CD14-positive monocyte (primary cell): ENCODE data around the gene ZNF525. TPM values are rescaled to one million over a fixed set of nuclear protein-coding genes. Genes with fewer than 3 reads are reported as not detected.

Source experiments
- DNase-seq, 3 donors: peaks; one replicate each; pipeline ENCODE4 v3.0.0-alpha.2; 2011 to 2022
- H2AFZ ChIP-seq: 2 replicates; pipeline ENCODE4 v1.6.0; 2012; ENCODE audit warnings: mild to moderate bottlenecking, low read depth, low read length, inconsistent platforms; ENCODE audit not compliant: insufficient read depth, poor library complexity, severe bottlenecking
- H3K27ac ChIP-seq, 2 donors: 1 replicate in 1 of 2; 2 replicates in 1 of 2; pipeline ENCODE4 v1.5.1; 2012 to 2013; ENCODE audit warnings: low read length in 2 of 2, control low read depth in 1 of 2, inconsistent platforms in 1 of 2, low read depth in 1 of 2, mild to moderate bottlenecking in 1 of 2
- H3K27me3 ChIP-seq, 2 donors: one replicate each; pipeline versions ENCODE4 v1.6.0 to v1.6.1; 2011 to 2013; ENCODE audit warnings: low read length in 2 of 2; ENCODE audit not compliant: control insufficient read depth in 2 of 2, insufficient read depth in 2 of 2
- H3K36me3 ChIP-seq, 2 donors: replicated peaks in 1 of 2; 1 replicate in 1 of 2; 2 replicates in 1 of 2; pipeline versions ENCODE4 v1.5.1 to v1.6.1; 2012 to 2013; ENCODE audit warnings: low read length in 2 of 2, control low read depth in 1 of 2, inconsistent platforms in 1 of 2, mild to moderate bottlenecking in 1 of 2; ENCODE audit not compliant: insufficient read depth in 2 of 2, control insufficient read depth in 1 of 2
- H3K4me1 ChIP-seq, 2 donors: 1 replicate in 1 of 2; 2 replicates in 1 of 2; pipeline versions ENCODE4 v1.5.1 to v1.6.1; 2012 to 2013; ENCODE audit warnings: low read length in 2 of 2, control low read depth in 1 of 2, inconsistent platforms in 1 of 2, mild to moderate bottlenecking in 1 of 2, moderate library complexity in 1 of 2; ENCODE audit not compliant: insufficient read depth in 2 of 2, control insufficient read depth in 1 of 2
- H3K4me2 ChIP-seq: replicated peaks from 2 replicates; pipeline ENCODE3; 2012; ENCODE audit warnings: low read length, moderate library complexity, mild to moderate bottlenecking; ENCODE audit not compliant: poor library complexity, severe bottlenecking; ENCODE audit errors: extremely low read depth
- H3K4me3 ChIP-seq, 3 experiments: fragments of 200-600 bp in 1 of 3; sonication (generic) in 1 of 3; replicated peaks in 1 of 3; 1 replicate in 2 of 3; 2 replicates in 1 of 3; pipeline ENCODE4 v1.5.1; 2011 to 2013; ENCODE audit warnings: low read length in 3 of 3, mild to moderate bottlenecking in 3 of 3, control low read depth in 2 of 3, low read depth in 2 of 3, inconsistent platforms in 1 of 3, moderate library complexity in 1 of 3
- H3K79me2 ChIP-seq: 2 replicates; pipeline ENCODE4 v1.6.0; 2012; ENCODE audit warnings: mild to moderate bottlenecking, control low read depth, inconsistent platforms, low read length, moderate library complexity; ENCODE audit not compliant: insufficient read depth
- H3K9ac ChIP-seq: 2 replicates; pipeline ENCODE4 v1.6.0; 2017; ENCODE audit warnings: low read length, mild to moderate bottlenecking; ENCODE audit not compliant: insufficient read depth, poor library complexity, severe bottlenecking
- H3K9me3 ChIP-seq, 2 donors: replicated peaks in 1 of 2; 1 replicate in 1 of 2; 2 replicates in 1 of 2; pipeline versions ENCODE4 v1.5.1 to v1.6.1; 2012 to 2013; ENCODE audit warnings: low read length in 2 of 2, control low read depth in 1 of 2; ENCODE audit not compliant: control insufficient read depth in 1 of 2, insufficient read depth in 1 of 2
- H4K20me1 ChIP-seq: 2 replicates; pipeline ENCODE4 v1.6.0; 2012; ENCODE audit warnings: mild to moderate bottlenecking, low read length, control low read depth, moderate library complexity; ENCODE audit not compliant: insufficient read depth
- H3K27ac Mint-ChIP-seq, 7 donors: one replicate each; pipeline ENCODE4 v1.8.0; 2020; ENCODE audit warnings: mild to moderate bottlenecking in 7 of 7, mixed read lengths in 7 of 7, moderate library complexity in 6 of 7, inconsistent platforms in 2 of 7
- H3K27me3 Mint-ChIP-seq, 3 donors: one replicate each; pipeline ENCODE4 v1.8.0; 2021 to 2022; ENCODE audit warnings: low read depth in 3 of 3, mild to moderate bottlenecking in 3 of 3, mixed read lengths in 3 of 3, moderate library complexity in 3 of 3, inconsistent platforms in 1 of 3
- H3K36me3 Mint-ChIP-seq, 2 donors: one replicate each; pipeline ENCODE4 v1.8.0; 2020; ENCODE audit warnings: mixed read lengths in 2 of 2, inconsistent platforms in 1 of 2, mild to moderate bottlenecking in 1 of 2
- H3K4me1 Mint-ChIP-seq: one replicate; pipeline ENCODE4 v1.8.0; 2020; ENCODE audit warnings: mild to moderate bottlenecking, mixed read lengths
- H3K4me3 Mint-ChIP-seq, 2 donors: one replicate each; pipeline ENCODE4 v1.8.0; 2020; ENCODE audit warnings: mild to moderate bottlenecking in 2 of 2, mixed read lengths in 2 of 2, moderate library complexity in 1 of 2
- H3K9me3 Mint-ChIP-seq, 7 donors: one replicate each; pipeline ENCODE4 v1.8.0; 2020 to 2022; ENCODE audit warnings: mixed read lengths in 7 of 7, mild to moderate bottlenecking in 6 of 7, moderate library complexity in 6 of 7, inconsistent platforms in 2 of 7
- WGBS: methylation state at CpG from one replicate; pipeline ENCODE4 v1.1.5; 2013; ENCODE audit warnings: missing lambda C conversion rate; ENCODE audit not compliant: insufficient coverage; 5-methylcytosine and 5-hydroxymethylcytosine counted together
- intact Hi-C, 2 donors: fragments of 100-400 bp; cut with micrococcal nuclease; formaldehyde crosslinking; loops; one replicate each; pipeline versions ENCODE4 v1.15.0 to v1.15.1; 2023
- polyA plus RNA-seq, 3 donors: library from polyadenylated mRNA; depleted of rRNA in 1 of 3; unstranded in 2 of 3; stranded (reverse) in 1 of 3; fragments of 300-500 nt in 2 of 3; fragments of >200 nt in 1 of 3; fragmentation: Illumina TruSeq in 2 of 3; gene quantifications; 1 replicate in 2 of 3; 2 replicates in 1 of 3; pipeline ENCODE4 v1.2.3, GENCODE V29; 2012 to 2021
- TF ChIP-seq, protein P1 (sequence below): fragments of 200-600 bp; IDR thresholded peaks from one replicate; pipeline ENCODE4 v1.8.0; 2022; ENCODE audit warnings: antibody characterized with exemption, mild to moderate bottlenecking

The ZNF525 gene
- polyA plus RNA-seq, 3 donors, result 0.29 to 2.0 (median 0.64) TPM

GRCh38 chr19:53424968-53425597 is 59.6 kb downstream of the ZNF525 start:
- Histone ChIP-seq H4K20me1 (no peaks in the 10 kb centered on the region), H3K9me3 (peaks cover 0 to under 1% of the 10 kb centered on the region in 2 donors), H3K4me3 (no peak overlapping the region), H3K4me1 (no peaks in the 10 kb centered on the region), H3K9ac (no peak overlapping the region), H2AFZ (no peak overlapping the region), H3K4me2 (no peak overlapping the region), H3K79me2 (no peaks in the 10 kb centered on the region), H3K27ac (no peak overlapping the region), H3K36me3 (no peaks in the 10 kb centered on the region), H3K27me3 (no peaks in the 10 kb centered on the region)
- 20% methylated on average over 5 of the region's 9 CpGs for WGBS
- Mint-ChIP-seq H3K4me3 (no peak overlapping the region), H3K9me3 (peaks cover 0 to 12% (median 4%) of the 10 kb centered on the region in 7 donors), H3K36me3 (no peaks in the 10 kb centered on the region), H3K4me1 (peaks cover 2% of the 10 kb centered on the region), H3K27me3 (peaks cover 0 to 4% (median 0%) of the 10 kb centered on the region in 3 donors), H3K27ac (no peak overlapping the region)
- peak; percentile 63 to 73 (median 69) for DNase-seq
- TF ChIP-seq, protein P1, sequence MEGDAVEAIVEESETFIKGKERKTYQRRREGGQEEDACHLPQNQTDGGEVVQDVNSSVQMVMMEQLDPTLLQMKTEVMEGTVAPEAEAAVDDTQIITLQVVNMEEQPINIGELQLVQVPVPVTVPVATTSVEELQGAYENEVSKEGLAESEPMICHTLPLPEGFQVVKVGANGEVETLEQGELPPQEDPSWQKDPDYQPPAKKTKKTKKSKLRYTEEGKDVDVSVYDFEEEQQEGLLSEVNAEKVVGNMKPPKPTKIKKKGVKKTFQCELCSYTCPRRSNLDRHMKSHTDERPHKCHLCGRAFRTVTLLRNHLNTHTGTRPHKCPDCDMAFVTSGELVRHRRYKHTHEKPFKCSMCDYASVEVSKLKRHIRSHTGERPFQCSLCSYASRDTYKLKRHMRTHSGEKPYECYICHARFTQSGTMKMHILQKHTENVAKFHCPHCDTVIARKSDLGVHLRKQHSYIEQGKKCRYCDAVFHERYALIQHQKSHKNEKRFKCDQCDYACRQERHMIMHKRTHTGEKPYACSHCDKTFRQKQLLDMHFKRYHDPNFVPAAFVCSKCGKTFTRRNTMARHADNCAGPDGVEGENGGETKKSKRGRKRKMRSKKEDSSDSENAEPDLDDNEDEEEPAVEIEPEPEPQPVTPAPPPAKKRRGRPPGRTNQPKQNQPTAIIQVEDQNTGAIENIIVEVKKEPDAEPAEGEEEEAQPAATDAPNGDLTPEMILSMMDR, result peak; percentile 80
- intact Hi-C loops, result loop anchor here (2.0 kb wide), 1 partner anchor 322 kb away; no protein-coding TSS in a partner anchor

GRCh38 chr19:53431399-53432087 is 66.0 kb downstream of the ZNF525 start, which contains the start of gene ZNF761:
Gene ZNF761, plus strand, starts transcription at chr19:53431984. Its CDS starts 15,285 bp downstream, at chr19:53447269.
- under 1% methylated on average over 40 of the region's 46 CpGs for WGBS
- Histone ChIP-seq H3K9ac (peak within 1 kb of the TSS; percentile 90), H2AFZ (peak within 1 kb of the TSS; percentile 99), H3K4me3 (peak within 1 kb of the TSS; percentile 55 to 94 (median 91)), H3K36me3 (peaks cover 13 to 33% of the 10 kb centered on the region in 2 donors), H4K20me1 (no peaks in the 10 kb centered on the region), H3K79me2 (peaks cover 25% of the 10 kb centered on the region), H3K4me1 (peaks cover 18 to 20% of the 10 kb centered on the region in 2 donors), H3K4me2 (peak within 1 kb of the TSS; percentile 80), H3K9me3 (peaks cover 11 to 20% of the 10 kb centered on the region in 2 donors), H3K27ac (peak within 1 kb of the TSS; percentile 66 to 93), H3K27me3 (peaks cover 0 to 4% of the 10 kb centered on the region in 2 donors)
- TF ChIP-seq, protein P1, result peak; percentile 59
- peaks cover 1 to 9% (median 6%) of the 10 kb centered on the region in 3 donors for H3K27me3 Mint-ChIP-seq
- H3K9me3 Mint-ChIP-seq, result peaks cover 2 to 26% (median 18%) of the 10 kb centered on the region in 7 donors
- peak; percentile 91 to 92 (median 92) for DNase-seq
- peaks cover 19% of the 10 kb centered on the region for H3K4me1 Mint-ChIP-seq
- intact Hi-C loops, result loop anchor here (2.0 to 10.0 kb wide), 6 partner anchors 34 to 234 kb away; partner anchors contain the start of genes ZNF765 (in 2 of the 2) and ZNF813 (in 2 of the 2)
- peak within 1 kb of the TSS; percentile 93 to 96 for H3K4me3 Mint-ChIP-seq
- peaks cover 30 to 32% of the 10 kb centered on the region in 2 donors for H3K36me3 Mint-ChIP-seq
- peak within 1 kb of the TSS; percentile 93 to 96 (median 94) for H3K27ac Mint-ChIP-seq
